Activated T-cell treated with anti-CD3 and anti-CD28 coated beads for 48 hours (primary cell): Measurements from ENCODE around the gene CAMSAP1.

Experiments
- DNase-seq: peaks from one replicate; pipeline ENCODE4 v3.0.0-alpha.2; 2020; ENCODE audit warnings: low read depth

Gene CAMSAP1

DNA sequence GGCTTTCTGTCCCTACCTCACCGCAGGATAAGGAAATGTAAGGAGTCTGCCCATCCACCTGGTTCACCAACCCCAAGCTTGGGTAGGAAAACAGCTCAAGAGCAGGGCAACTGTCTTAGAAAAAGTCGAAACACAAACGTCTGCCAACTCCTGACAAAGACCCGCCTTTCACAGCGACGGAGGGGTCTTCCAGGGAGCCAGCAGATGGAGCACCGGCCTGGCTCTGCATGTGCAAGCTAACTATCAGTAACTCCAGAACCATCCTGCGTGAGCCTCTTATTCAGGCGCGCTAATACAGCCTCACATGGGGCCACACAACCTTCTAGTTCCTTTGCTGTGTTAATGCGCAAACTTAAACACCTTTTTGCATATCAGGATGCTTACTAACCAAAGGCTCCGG lies 26.9 kb downstream of the CAMSAP1 start:
- no peak for DNase-seq

DNA sequence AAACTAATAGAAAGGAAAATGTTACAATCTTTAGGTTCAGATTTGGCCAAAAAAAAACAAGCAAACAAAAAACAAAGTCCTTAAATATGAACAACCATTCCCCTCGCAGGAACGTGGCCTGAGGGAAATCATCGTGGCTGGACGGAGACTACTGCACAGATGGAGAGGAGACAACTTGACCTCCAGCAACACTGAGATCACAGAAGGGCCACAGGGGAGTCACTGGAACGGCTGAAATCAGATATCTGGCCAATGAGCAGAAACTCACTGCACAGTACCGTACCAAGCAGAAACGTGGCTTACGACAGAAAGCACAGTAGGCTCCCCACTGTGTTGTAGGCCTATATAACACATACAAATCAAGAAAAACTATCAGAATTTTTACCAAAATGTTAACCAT lies 27.7 kb downstream of the CAMSAP1 start:
- no peak for DNase-seq

GRCh38 chr9:135879237-135879601 lies 28.1 kb downstream of the CAMSAP1 start:
- DNase-seq: no peak

DNA sequence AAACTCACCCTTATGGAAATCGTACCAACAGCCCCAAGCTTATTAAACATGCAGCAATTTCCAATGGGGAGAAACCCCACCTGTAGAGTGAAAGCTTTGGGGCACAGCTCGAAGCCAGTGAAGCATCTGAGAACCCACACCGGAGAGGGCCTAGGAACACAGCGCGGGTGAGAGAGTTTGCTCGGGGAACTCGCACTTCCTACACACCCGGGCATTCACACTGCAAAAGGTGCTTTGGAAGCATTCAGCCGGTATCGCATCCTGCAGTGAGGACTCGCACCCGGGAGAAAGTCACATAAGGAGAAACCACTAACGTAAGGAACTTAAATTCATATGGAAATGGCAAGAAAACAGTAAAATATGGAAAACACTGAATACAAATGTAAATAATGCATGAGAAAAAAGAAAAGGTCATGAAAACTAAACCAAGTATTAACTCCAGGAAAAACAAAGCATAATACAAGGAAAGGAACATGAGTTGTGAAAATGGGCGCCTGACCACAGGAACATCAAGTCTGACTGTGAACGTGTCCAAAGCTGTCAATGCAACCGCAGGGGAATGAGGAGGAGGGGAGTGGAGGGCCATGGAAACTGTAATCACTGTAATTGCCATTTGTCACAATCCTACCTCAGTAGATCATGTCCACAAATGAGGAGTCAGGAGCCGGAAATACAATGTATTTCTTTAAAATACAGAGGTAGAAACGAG lies 28.7 kb downstream of the CAMSAP1 start:
- no peak for DNase-seq

- DNase-seq: no peak
These were observed 29.4 kb downstream of the CAMSAP1 start for GRCh38 chr9:135877791-135878527.

- no peak for DNase-seq
These were observed 30.4 kb downstream of the CAMSAP1 start for GRCh38 chr9:135876936-135877335.

- DNase-seq: no peak
These were observed 32.5 kb downstream of the CAMSAP1 start for GRCh38 chr9:135874859-135875258.

DNA sequence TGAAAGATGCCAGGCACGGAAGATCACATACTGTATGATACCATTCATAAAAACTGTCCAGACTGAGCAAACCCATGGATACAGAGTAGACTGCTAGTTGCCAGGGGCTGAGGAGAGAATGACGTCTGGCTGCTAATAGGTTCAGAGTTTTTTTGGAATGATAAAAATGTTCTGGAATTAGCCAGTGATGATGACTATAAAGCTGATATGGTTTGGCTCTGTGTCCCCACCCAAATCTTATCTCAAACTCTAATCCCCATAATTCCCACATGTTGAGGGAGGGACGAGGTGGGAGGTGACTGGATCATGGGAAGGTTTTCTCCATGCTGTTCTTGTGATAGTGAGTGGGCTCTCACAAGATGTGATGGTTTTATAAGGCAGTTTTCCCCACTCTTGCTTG lies 37.4 kb downstream of the CAMSAP1 start:
- DNase-seq: no peak

GRCh38 chr9:135865531-135865930 lies 41.8 kb downstream of the CAMSAP1 start:
- DNase-seq: no peak

DNA sequence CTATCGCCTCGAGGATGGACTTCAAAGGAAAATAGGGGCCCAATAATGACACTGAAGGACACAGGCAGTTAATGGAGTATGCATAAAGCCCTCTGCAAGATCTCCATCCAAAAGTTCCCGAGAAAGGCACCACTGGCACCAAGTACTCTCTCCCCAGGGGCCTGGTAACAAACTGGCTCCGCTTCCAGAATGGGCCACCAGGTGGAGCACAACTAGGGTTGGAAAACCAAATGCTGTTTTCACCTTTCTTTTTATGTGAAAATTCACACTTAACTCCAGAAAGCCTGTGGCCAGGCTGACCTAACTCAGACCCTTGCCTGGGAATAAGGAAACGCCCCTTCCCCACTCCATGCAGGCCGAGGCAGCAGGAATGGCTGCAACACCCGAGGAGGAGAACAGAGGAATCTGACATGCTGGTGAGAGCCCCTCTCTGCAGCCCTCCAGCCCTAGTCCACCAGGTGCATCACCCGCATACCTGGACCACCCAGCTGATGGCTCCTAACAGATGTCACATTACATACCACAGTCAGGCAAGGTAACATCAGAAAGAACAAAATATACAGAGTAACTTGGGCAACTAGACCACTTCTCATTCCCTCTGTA lies 42.8 kb downstream of the CAMSAP1 start:
- peak; percentile 56 for DNase-seq

DNA sequence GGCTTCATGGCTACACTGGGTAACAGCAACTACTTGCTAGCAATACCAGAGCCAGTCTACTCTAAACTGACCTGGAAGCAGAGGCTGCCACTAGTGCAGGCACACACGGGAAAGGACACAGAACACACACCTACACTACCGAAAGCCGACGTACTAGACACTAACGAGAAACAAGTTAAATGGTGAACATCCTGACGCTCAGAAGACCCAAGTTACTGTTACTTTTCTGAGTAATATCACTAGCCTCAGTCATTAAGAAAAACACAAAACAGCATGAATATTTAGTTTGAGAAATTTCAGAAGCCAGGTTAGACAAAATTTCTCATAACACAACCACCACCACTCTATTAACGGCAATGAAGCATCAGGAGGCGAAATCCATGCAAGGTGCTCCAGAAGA lies 44.5 kb downstream of the CAMSAP1 start:
- no peak for DNase-seq

DNA sequence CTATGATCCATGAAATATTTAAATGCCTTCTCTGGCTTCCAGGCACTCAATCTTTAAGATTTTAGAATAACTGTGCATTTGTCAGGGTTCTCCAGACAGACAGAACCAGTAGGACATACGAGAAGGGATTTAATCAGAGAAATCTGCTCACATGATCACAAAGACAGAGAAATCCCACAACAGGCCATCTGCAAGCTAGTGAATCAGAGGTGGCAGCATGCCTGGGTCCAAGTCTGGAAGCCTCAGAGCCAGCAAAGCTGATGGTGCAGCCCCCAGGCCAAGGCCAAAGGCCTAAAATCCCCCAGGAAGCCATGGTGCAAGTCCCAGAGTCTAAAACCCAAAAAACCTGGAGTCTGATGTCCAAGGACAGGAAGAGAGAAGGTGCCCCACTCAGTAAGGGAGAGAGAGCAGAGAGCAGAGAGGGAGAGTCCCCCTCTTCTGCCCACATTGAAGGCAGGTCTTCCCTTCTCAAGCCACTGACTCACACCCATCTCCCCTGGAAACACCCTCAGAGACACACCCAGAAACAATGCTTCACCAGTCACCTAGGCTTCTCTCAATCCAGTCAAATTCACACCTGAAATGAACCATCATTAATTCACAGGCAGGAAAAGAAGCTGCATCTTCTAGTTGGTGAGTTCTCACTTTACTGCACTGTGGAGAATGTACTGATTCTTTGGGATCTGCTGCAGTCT lies 48.7 kb downstream of the CAMSAP1 start:
- DNase-seq: no peak

DNA sequence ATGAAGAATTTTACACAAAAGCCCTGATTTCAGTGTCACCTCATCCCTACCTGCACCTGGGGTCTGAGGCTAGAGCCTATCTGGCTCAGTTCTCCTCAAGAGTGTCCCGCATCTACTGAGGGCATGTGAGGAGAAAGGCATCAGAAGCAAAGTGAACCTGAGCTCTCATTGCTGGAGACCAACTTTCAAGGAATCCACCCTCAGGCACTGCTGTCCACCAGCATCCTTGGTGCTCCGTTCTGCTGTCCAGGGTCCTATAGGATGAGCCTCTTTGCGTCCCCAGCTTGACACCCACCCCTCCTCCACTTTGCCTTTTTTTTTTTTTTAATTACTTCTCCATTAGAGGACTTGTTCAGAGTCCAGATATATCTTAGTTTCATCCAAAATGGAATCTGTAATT lies 49.5 kb downstream of the CAMSAP1 start:
- DNase-seq: no peak

GRCh38 chr9:135857371-135857786 lies 50.0 kb downstream of the CAMSAP1 start:
- no peak for DNase-seq

GRCh38 chr9:135851748-135852147 lies 55.6 kb downstream of the CAMSAP1 start:
- no peak for DNase-seq

DNA sequence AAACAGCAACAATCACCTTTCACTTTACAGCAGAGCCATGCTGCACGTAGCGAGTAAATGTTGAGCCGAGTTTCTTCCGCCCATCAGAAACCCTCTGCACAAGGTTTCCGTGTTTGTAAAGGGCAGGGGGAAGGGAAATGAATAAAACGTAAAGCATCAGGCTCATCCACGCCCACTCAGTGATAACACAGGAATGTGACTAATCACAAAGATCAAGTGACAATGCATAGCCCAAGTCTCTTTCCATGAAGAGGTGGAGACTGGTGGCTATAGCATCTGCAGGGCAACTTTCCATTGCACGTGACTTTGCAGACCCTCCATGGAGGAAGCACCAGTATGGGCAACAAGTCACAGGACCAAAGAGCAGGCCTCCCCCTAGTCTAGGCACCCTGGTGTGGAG lies 56.6 kb downstream of the CAMSAP1 start:
- no peak for DNase-seq

DNA sequence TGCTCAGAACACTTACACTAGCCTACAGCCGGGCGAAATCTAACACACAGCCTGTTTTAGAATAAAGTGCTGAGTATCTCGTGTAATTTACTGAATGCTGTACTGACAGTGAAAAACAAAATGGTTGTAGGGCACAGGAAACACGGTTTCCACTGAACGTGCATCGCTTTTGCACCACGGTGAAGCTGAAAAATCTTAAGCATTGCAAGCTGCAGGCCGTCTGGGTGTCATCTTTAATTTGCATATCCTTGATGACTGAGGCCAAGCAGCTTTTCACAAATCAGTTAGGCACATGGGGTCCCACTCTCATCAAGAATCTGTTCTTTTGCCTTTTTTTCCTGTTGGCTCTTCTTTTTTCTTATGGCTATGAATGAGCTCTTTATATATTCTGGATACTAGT lies 58.2 kb downstream of the CAMSAP1 start:
- DNase-seq: no peak

DNA sequence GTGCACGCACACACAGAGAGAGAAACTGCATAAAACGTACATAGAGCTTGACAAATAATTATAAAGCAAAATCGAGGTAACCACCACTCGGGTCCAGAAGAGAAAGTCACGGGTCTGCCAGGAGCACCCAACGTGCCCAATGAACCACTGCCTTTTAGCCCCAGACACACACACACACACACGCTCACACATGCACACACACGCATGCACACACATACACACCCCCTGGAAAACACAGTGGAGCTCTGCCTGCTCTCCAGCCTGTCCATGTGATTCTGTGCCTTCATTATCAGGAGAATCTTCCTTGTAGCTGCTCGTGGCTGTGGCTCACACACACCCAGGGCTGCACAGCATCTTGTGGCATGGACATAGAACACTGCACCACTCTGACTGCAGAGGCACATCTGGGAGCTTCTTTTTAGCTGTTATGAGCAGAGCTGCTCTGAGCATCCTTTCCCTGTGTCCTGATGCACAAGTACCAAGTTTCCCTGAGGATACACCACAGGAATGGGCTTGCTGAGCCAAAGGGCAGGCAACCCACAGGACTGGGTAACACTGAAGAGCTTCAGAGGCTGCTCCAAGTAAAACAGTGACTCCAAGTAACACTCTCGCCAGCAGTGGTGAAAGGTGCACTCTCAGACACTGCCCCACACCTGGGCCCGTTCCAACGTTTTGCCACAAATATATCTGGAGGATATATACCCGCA lies 58.9 kb downstream of the CAMSAP1 start:
- no peak for DNase-seq

DNA sequence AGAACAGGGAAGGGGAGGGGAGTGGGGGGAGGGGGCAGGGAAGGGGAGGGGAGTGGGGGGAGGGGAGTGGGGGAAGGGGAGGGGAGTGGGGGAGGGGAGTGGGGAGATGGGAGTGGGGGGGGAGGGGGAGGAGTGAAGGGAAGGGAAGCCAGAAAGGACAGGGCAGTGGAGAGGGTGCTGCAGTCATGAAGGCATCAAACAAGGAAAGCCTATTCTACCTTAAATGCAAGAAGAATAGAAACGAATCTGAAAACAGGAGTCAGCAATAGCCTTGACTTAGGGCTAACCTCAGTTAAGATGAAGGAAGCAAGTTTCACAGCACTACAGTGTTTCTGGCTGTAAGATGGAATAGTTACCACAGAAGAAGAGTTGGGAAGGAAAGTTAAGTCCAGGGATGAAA lies 59.5 kb downstream of the CAMSAP1 start:
- no peak for DNase-seq

DNA sequence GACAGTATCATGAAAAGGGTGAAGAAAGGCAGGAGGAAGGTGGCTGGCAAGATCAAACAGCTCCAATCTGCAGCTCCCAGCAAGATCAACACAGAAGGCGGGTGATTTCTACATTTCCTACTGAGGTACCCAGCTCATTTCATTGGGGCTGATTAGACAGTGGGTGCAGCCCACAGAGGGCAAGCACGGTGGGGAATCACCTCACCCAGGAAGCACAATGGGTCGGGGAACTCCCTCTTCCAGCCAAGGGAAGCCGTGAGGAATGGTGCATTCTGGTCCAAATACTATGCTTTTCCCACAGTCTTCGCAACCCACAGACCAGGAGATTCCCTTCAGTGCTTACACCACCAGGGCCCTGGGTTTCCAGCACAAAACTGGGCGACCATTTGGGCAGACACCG lies 66.8 kb downstream of the CAMSAP1 start:
- DNase-seq: no peak

- DNase-seq: no peak
These were observed 67.2 kb downstream of the CAMSAP1 start for GRCh38 chr9:135840107-135840506.

- no peak for DNase-seq
These were observed 67.8 kb downstream of the CAMSAP1 start for GRCh38 chr9:135839516-135839915.
